GM12864 (cell line): Measurements from ENCODE around the gene ARID1B.
A peak's percentile ranks its signal among the peaks of the same experiment; 100 is the strongest.

ENCODE experiments used
- DNase-seq: peaks from one replicate; pipeline ENCODE4 v3.0.0-alpha.2; 2011; ENCODE audit warnings: low read depth
- H3K4me3 ChIP-seq: 2 replicates; pipeline ENCODE4 v1.5.1; 2011; ENCODE audit warnings: mild to moderate bottlenecking, low read depth, low read length, control low read depth
- CTCF ChIP-seq: IDR thresholded peaks from 2 replicates; pipeline ENCODE4 v1.5.1; 2011; ENCODE audit warnings: low read depth, mild to moderate bottlenecking, moderate library complexity, low read length, control low read depth, inconsistent platforms; ENCODE audit errors: missing control alignments

ARID1B gene

DNA sequence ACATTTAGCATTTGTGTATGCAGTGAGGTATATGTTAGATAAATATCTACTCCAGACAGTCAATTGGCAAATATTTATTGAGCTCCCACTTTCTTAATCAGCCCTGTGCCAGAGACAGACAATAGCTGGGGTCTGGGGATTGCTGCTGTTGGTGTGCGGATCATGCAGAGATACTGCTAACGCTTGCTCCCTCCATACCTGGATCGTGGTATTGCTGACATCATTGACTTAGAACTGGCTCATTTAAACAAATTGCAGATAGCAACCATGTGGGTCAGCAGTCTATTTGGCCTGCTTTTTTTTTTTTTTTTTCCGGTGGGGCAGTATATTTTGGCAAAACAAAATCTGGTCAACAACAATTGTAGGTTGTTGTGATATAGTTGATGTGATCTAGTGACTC lies 9.5 kb downstream of the ARID1B start:
- no peak for TF ChIP-seq CTCF
- no peak for DNase-seq
- H3K4me3 ChIP-seq: no peak overlapping the region

GRCh38 chr6:156787569-156788492 lies 10.7 kb downstream of the ARID1B start:
- TF ChIP-seq CTCF: no peak
- no peak overlapping the region for H3K4me3 ChIP-seq
- no peak for DNase-seq

- no peak overlapping the region for H3K4me3 ChIP-seq
- no peak for DNase-seq
- TF ChIP-seq CTCF: no peak
Observed at GRCh38 chr6:156789081-156789943, 12.1 kb downstream of the ARID1B start.

GRCh38 chr6:156790711-156791319 lies 13.6 kb downstream of the ARID1B start:
- no peak for TF ChIP-seq CTCF
- no peak overlapping the region; the same call in 1 of the 2 replicates for H3K4me3 ChIP-seq
- no peak for DNase-seq

DNA sequence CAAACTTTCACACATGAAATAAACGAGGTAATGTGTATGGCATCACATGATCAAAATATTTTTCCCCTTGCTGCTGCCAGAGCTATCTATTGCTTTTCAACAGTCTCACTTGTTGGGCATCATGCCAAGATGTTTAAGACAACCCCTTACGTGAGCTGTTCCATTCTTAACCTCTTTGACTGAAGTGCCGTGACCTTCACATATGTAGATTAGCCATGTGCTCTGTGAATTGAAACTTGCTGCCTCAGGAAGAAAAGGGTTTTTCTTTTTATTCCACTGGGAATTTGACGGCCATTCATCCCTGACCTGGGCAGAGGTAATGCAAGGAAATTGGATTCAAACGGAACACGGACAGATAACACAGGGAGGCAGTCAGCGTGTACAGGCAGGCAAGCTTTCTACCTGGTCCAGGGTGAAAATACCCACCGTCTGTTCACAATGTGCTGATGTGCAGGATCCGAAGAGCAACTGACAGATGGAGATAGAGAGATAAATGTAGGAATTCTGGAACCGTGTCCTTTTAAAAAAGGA lies 14.2 kb downstream of the ARID1B start:
- TF ChIP-seq CTCF: no peak
- H3K4me3 ChIP-seq: peak overlapping the region; percentile 25
- DNase-seq: peak; percentile 55

DNA sequence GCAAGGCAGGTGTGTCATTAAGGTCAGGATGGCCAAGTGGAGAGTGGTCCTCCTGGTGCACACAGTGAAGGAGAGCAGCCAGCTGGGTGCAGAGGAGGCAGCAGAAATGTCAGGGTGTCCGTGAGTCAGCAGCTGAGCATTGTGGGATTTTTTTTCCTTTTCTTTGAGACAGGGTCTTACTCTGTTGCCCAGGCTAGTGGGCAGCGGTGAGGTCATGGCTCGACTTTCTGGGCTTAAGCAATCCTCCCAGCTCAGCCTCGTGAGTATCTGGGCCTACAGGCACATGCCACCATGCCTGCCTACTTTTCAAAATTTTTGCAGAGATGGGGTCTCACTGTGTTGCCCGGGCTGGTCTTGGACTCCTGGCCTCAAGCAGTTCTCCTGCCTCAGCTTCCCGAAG lies 16.0 kb downstream of the ARID1B start:
- no peak for DNase-seq
- no peak for TF ChIP-seq CTCF
- no peak overlapping the region for H3K4me3 ChIP-seq
